ENCODE results near the gene MYBPHL.
A peak's percentile ranks its signal among the peaks of the same experiment; 100 is the strongest.

Gene MYBPHL

DNA sequence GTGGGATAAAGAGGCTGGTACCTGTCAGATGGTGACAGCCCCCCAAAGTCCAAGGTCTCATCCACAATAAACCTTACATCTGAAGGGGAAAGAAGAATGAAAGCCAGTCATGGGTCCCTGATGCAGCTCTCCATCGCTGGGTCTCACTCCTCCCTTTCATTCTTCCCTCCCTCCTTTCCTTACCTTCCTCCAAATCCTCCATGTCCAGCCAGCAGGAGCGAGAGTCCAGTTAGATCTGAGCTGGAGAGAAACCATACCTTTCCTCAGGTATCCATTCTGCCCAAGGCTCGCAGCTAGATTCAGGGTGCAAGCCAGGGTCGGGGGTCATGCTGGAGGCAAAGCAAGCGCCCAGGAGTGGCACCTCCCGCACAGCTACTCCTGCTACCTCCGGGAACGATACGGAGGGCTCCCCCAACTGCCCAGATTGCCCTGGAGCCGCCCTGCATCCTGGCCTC, 24.3 kb downstream of the MYBPHL start:
- no peak for DNase-seq (ENCODE audit: low spot score)
- TF ChIP-seq, protein P1, sequence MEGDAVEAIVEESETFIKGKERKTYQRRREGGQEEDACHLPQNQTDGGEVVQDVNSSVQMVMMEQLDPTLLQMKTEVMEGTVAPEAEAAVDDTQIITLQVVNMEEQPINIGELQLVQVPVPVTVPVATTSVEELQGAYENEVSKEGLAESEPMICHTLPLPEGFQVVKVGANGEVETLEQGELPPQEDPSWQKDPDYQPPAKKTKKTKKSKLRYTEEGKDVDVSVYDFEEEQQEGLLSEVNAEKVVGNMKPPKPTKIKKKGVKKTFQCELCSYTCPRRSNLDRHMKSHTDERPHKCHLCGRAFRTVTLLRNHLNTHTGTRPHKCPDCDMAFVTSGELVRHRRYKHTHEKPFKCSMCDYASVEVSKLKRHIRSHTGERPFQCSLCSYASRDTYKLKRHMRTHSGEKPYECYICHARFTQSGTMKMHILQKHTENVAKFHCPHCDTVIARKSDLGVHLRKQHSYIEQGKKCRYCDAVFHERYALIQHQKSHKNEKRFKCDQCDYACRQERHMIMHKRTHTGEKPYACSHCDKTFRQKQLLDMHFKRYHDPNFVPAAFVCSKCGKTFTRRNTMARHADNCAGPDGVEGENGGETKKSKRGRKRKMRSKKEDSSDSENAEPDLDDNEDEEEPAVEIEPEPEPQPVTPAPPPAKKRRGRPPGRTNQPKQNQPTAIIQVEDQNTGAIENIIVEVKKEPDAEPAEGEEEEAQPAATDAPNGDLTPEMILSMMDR (IDR thresholded peaks at IDR 0.05; ENCODE audit: borderline replicate concordance, control extremely low read depth, extremely low read depth, insufficient read depth, missing control alignments) = no peak
- in situ Hi-C loops (cut with MboI; ENCODE audit: low sequenced_read_pairs, unreplicated experiment) = loop anchor here (10.0 kb wide), 1 partner anchor 252 kb away; the partner anchor contains the start of gene GPR61

DNA sequence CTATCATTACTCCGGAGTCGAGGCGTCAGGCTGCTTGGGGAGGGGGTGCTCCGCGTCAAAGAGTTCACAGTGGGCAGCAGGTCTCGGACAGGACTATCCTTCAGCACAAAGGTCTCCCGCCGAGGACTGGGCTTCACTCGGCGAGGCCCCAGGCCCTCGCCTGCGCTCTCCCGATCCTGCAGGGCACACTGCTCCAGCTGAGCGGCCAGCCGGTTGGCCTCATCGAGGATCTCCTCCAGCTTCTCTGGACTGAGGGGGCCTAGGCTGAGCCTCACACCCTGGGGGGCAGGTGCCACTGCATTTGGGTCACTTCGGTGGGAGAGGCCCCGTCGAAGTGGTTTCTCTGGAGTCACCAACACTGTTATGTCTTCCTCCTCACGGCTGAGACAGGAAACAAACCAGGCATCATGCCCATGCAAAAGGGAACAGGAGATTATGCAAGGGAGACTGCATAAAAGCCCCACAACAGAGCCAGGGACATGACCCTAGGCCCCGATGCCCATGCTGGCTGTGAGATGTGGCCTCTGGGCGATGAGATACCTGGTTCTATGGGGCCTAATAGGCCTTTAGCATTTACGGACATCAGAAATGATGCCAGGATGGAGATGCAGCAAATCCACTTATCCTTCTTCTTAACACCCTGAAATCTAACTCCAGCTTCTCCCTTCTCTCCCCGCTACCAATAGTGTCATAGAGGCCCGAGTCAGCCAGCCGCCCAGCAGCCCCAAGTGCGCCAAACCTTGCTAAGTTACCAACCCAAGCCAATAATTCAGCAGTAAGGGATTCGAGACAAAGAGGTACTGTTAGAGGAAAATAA, 24.9 kb downstream of the MYBPHL start:
- in situ Hi-C loops (cut with MboI; ENCODE audit: low sequenced_read_pairs, unreplicated experiment) = loop anchor here (10.0 kb wide), 1 partner anchor 253 kb away; the partner anchor contains the start of gene GPR61
- TF ChIP-seq, protein P1 (IDR thresholded peaks at IDR 0.05; ENCODE audit: borderline replicate concordance, control extremely low read depth, extremely low read depth, insufficient read depth, missing control alignments) = no peak
- DNase-seq (ENCODE audit: low spot score) = no peak

DNA sequence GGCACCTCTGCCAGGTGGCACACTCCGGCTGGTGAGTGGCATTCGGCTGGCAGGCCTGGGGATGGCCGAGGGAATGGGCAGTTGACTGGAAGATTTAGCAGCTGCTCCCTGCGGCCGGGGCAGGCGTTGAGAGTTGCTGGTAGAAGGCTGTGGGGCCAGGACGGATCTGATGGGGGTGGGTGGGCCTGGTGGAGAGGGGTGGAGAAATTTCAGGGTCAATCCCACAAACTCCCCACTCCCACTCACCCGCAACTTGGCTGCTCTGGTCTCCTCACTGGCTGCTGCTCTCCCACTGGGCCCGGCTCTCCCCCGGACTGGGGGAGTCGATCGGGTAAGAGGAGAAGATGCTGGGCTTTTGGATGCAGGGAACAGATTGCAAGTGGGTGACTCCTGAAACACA, 25.9 kb downstream of the MYBPHL start:
- TF ChIP-seq, protein P1 (IDR thresholded peaks at IDR 0.05; ENCODE audit: borderline replicate concordance, control extremely low read depth, extremely low read depth, insufficient read depth, missing control alignments) = no peak
- in situ Hi-C loops (cut with MboI; ENCODE audit: low sequenced_read_pairs, unreplicated experiment) = loop anchor here (10.0 kb wide), 1 partner anchor 254 kb away; the partner anchor contains the start of gene GPR61
- DNase-seq (ENCODE audit: low spot score) = no peak

DNA sequence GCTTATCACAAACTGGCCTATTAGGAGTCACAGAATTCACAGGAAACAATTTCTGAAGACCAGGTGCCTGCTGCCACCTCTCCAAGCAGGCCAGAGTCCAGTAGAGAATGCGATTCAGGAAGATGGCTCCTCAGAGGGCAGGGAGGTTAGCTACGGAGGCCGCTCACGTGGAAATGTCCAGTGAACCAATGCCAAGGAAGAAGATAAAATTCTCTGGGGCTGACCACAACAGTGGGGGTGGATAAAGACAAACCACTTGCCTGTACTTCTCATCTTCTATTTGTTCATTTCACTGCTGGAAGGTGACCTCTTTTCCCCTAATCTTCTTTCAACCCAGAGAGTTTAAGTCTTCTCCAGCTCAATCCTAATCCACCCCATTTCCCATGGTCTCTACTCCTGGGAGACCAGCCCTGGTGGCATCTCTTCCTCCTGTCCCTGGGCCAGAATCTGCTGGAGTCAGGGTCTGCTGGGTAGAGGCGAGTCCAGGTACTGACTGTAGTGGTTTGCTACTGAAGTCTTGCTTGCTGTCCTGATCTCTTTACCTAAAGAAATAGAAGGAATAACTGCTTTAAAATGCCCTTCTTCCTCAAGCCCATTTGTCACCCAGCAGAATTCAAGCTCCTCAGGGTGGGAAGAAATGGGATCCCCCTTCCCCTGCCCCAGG, 27.1 kb downstream of the MYBPHL start:
- in situ Hi-C loops (cut with MboI; ENCODE audit: low sequenced_read_pairs, unreplicated experiment) = loop anchor here (5.0 to 10.0 kb wide), 2 partner anchors 118 to 255 kb away; partner anchors contain the start of genes GPR61 and SORT1
- no peak for DNase-seq (ENCODE audit: low spot score)
- TF ChIP-seq, protein P1 (IDR thresholded peaks at IDR 0.05; ENCODE audit: borderline replicate concordance, control extremely low read depth, extremely low read depth, insufficient read depth, missing control alignments) = no peak

DNA sequence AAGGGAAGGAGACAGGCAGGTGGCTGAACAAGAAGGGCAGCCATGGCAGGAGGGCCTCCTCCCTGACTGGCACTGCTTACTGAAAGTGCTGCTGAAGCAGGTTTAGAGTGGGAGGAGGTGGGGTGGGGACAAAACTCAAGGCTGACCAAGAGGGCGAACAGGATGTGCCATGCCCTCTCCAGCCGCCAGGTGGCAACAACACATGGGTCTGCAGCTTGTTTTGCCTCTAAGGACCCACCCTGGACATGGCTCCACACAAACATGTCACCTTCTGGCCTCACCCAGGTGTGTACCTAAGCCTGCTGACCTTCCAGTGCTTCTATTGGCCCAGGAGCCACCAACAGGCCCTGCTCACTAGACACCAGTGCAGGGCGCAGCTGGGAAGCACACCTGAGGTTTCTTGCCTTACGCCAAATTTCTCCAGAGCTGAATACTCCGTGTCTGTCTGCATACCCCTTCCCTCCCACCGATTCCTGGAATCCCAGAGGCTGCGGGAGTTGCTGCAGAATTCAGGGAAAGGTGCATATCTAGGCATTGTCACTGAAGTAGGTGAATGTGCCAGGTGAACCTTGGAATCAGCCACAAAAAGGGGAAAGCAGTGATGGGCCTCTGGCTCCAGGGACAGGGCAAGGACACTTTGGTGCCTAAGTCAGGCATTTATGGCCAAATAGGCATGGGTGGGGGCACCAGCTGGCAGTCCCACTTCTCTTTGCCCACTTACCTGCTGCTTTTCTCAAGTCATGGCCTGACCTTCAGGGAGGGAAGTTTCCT, 29.2 kb downstream of the MYBPHL start:
- peak; percentile 89 for DNase-seq (ENCODE audit: low spot score)
- in situ Hi-C loops (cut with MboI; ENCODE audit: low sequenced_read_pairs, unreplicated experiment) = loop anchor here (5.0 kb wide), 1 partner anchor 120 kb away; the partner anchor contains the start of gene SORT1
- TF ChIP-seq, protein P1 (IDR thresholded peaks at IDR 0.05; ENCODE audit: borderline replicate concordance, control extremely low read depth, extremely low read depth, insufficient read depth, missing control alignments) = peak; percentile 84

Data from GM13976 (cell line).